Left ventricle myocardium superior (tissue), 1 donor: ENCODE data around the gene RAF1. TPM values are rescaled to one million over a fixed set of nuclear protein-coding genes. Genes with fewer than 3 reads are reported as not detected.
A peak's percentile ranks its signal among the peaks of the same experiment; 100 is the strongest.
"Not testable (repeated sequence)": the region's sequence is repeated elsewhere in the genome, so short reads cannot be mapped to it uniquely, and the experiment has no call there.

ENCODE experiments used
- ATAC-seq: fragments of 200-7000 bp; cut with Tn5 transposase; one replicate; pipeline ENCODE4 v1.9.1; 2020; ENCODE audit warnings: mild to moderate bottlenecking, moderate library complexity
- DNase-seq: peaks from one replicate; pipeline ENCODE4 v3.0.0-alpha.2; 2020
- intact Hi-C: fragments of 100-400 bp; cut with micrococcal nuclease; formaldehyde crosslinking; loops from one replicate; pipeline ENCODE4 v1.11.0; 2022
- total RNA-seq: library from RNA; stranded (reverse); fragmentation: NEBNext Ultra II Directional; extraction: Animal tissue kit (Norgen Biotek cat#: 25700); gene quantifications from one replicate; pipeline ENCODE4 v1.2.1, GENCODE V29; 2021
- donor health status: DM: no; HTN: yes; CAD: no; lungs with severe emphysema.

RAF1 gene
- total RNA-seq, 1 donor from 2014 or later: 153 TPM

- ATAC-seq: no peak
- intact Hi-C loops: no loop called here
These were observed 17.4 kb upstream of the RAF1 start for GRCh38 chr3:12681089-12681942.

GRCh38 chr3:12679468-12679867 lies 15.6 kb upstream of the RAF1 start:
- ATAC-seq (peak; percentile 69), DNase-seq (no peak)
- intact Hi-C loops: no loop called here

More at GRCh38 chr3:12681089-12681942, 17.4 kb upstream of the RAF1 start:
- DNase-seq: no peak

DNA sequence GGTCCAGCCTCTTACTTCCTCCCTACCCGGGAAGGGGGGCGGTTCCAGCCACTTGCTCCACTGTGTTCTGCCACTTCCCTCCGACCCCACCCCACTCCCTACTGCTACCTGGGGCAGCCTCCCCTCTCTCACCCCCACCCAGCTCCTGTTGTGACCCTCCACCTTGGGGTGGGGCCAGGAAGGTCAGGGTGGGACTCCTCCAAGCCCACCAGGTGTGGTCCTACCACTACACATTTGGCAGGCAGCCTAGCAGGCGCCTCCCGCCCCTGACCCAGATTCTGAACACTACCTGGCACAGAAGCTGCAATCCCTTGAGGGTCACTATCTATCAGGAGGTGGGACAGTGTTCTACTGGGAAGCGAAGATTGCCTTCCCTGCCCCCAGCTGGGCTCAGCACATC lies 13.7 kb upstream of the RAF1 start:
- intact Hi-C loops: no loop called here
- DNase-seq (no peak), ATAC-seq (no peak)

- ATAC-seq: no peak
- intact Hi-C loops: no loop called here
These were observed 11.3 kb upstream of the RAF1 start for GRCh38 chr3:12675115-12675810.

GRCh38 chr3:12673956-12674736 lies 10.2 kb upstream of the RAF1 start:
- intact Hi-C loops, ATAC-seq, DNase-seq: not testable (repeated sequence)

More at GRCh38 chr3:12675115-12675810, 11.3 kb upstream of the RAF1 start:
- DNase-seq: no peak

GRCh38 chr3:12671120-12671450 lies 7.2 kb upstream of the RAF1 start:
- intact Hi-C loops: no loop called here
- ATAC-seq (no peak), DNase-seq (no peak)

GRCh38 chr3:12670365-12671119 lies 6.6 kb upstream of the RAF1 start:
- DNase-seq (peak; percentile 48), ATAC-seq (peak; percentile 79)
- intact Hi-C loops: no loop called here

GRCh38 chr3:12663401-12663935 lies 449 bp downstream of the RAF1 start:
- intact Hi-C loops: no loop called here
- DNase-seq (peak; percentile 73), ATAC-seq (peak; percentile 65)

DNA sequence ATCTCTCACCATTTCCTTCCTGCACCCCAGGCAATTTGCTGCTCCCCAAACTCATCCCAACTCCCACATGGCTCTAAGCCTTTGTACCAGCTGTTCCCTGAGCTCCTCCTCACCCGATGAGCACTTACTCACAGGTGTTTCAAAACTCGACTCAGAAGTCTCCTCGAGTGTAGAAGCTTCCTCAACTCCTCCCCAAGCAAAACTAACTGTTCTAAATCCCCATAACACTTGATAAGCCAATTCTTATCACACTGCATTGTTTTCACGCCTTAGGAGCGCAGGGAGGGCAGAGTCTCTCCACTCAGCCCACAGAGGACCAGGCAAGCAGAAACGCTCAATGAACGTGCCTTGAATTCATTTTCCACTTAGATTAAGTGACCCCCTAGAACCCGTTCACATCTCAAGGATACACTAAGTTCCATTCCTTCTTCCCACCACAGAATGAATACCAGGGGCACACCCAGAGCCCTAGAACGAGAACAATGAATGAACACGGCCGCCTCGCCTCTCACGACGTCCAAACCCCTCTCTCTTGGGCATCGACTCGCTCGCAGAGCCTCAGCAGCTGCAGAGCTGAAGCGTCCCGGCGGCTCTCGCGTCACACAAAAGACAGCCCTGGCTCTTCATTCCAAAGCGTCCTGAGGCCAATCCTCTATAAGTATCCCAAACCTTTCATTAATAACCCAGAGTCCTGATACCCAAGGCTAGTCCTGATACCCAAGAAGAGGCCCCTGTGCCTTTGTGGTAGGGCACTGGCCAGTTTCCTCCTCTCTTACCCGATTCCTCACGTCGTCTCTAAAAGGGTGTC lies 1.1 kb downstream of the RAF1 start:
- intact Hi-C loops: no loop called here
- ATAC-seq (peak; percentile 17), DNase-seq (peak; percentile 55)

- DNase-seq: no peak
- no peak for ATAC-seq
- intact Hi-C loops: no loop called here
These were observed 1.9 kb downstream of the RAF1 start for GRCh38 chr3:12661926-12662592.

DNA sequence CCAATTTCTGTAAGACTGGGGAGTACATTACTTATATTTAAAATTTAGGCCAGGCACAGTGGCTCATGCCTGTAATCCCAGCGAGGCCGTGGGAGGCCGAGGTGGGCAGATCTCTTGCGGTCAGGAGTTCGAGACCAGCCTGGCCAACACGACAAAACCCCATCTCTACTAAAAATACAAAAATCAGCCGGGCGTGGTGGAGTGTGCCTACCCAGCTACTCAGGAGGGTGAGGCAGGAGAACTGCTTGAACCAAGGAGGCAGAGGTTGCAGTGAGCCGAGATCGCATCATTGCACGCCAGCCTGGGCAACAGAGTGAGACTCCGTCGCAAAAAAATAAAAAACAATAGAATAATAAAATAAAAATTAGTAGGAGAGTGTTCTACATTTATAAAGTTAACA lies 2.5 kb downstream of the RAF1 start:
- intact Hi-C loops, DNase-seq, ATAC-seq: not testable (repeated sequence)

- ATAC-seq: no peak
- DNase-seq: no peak
- intact Hi-C loops: no loop called here
These were observed 3.7 kb downstream of the RAF1 start for GRCh38 chr3:12660196-12660595.

- ATAC-seq: no peak
- DNase-seq: no peak
- intact Hi-C loops: no loop called here
These were observed 4.5 kb downstream of the RAF1 start for GRCh38 chr3:12659316-12660015.

- ATAC-seq: no peak
- intact Hi-C loops: no loop called here
These were observed 5.3 kb downstream of the RAF1 start for GRCh38 chr3:12658593-12659058.

DNA sequence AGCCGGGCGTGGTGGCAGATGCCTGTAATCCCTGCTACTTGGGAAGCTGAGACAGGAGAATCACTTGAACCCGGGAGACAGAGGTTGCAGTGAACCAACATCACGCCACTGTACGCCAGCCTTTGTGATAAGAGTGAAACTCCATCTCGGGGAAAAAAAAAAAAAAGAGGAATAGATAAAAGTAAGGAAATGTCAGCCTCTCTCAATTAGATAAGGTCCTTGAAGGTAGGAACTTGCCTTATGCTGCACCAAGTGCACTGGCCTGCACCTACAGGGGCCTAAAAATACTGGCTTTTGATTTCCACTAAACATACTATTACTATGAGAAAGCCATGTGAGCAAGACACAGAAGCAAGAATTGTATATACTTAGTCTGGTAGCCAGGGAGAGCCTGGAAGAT lies 7.1 kb downstream of the RAF1 start:
- intact Hi-C loops: no loop called here
- ATAC-seq (no peak), DNase-seq (no peak)

More at GRCh38 chr3:12658593-12659058, 5.3 kb downstream of the RAF1 start:
- no peak for DNase-seq

DNA sequence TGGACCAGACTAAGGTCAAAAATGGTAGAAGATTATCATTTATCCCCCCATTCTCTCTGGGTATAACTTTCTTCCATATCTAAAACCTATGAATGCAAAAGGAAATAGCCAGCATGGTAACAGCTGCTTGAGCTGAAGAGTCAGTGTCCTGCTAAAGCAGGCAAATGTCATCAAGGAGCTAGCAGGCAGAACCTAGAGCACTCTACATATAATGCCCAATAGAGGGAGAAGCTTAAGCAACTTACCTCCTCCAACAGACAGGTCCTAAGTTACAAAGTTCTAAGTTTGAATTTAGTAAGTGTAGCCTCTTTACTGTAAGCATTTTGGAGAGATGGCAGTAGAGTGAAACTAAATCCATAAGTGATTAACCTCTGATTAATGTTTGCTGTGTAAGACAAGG lies 7.7 kb downstream of the RAF1 start:
- intact Hi-C loops: no loop called here
- ATAC-seq (peak; percentile 30), DNase-seq (no peak)

DNA sequence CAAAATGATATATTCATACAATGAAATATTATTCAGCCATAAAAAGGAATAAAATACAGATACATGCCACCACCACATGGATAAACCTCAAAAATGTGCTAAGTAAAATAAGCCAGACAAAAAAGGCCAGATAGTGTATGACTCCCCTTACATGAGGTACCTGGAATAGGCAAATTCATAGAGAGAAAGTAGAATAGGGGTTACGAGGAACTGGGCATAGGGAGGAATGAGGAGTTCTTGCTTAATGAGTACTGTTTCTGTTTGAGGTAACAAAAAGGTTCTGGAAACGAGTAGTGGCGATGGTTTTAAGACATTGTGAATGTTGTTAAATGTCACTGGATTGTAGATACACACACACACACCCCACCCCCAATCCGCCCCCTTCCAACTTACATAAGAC lies 8.2 kb downstream of the RAF1 start:
- no peak for DNase-seq
- intact Hi-C loops: no loop called here
- no peak for ATAC-seq
